Mesothelial cell of epicardium (in vitro differentiated cells): ENCODE results near the gene IGFL4. TPM values are rescaled to one million over a fixed set of nuclear protein-coding genes. Genes with fewer than 3 reads are reported as not detected.

Experiments used
- DNase-seq, 2 experiments: peaks; one replicate each; pipeline ENCODE4 v3.0.0; 2021; ENCODE audit warnings: low spot score in 2 of 2; ENCODE audit not compliant: unreplicated experiment in 2 of 2
- H3K27ac Mint-ChIP-seq: 2 replicates; pipeline ENCODE4 v1.8.0; 2021; ENCODE audit warnings: mixed read lengths
- H3K27me3 Mint-ChIP-seq: 2 replicates; pipeline ENCODE4 v1.8.0; 2021; ENCODE audit warnings: low read depth, mixed read lengths
- H3K36me3 Mint-ChIP-seq: 2 replicates; pipeline ENCODE4 v1.8.0; 2021; ENCODE audit warnings: mixed read lengths
- H3K4me1 Mint-ChIP-seq: 2 replicates; pipeline ENCODE4 v1.8.0; 2021; ENCODE audit warnings: mixed read lengths
- H3K4me3 Mint-ChIP-seq: 2 replicates; pipeline ENCODE4 v1.8.0; 2021; ENCODE audit warnings: mild to moderate bottlenecking, moderate library complexity, mixed read lengths
- H3K9me3 Mint-ChIP-seq: 2 replicates; pipeline ENCODE4 v1.8.0; 2021; ENCODE audit warnings: mixed read lengths
- CTCF ChIP-seq: fragments of 200-600 bp; sonication (generic); IDR thresholded peaks from one replicate; pipeline ENCODE4 v1.5.0; 2021; ENCODE audit warnings: antibody characterized with exemption; ENCODE audit not compliant: unreplicated experiment
- microRNA-seq: library from miRNA; unstranded; fragments of <30 nt; microRNA quantifications from one replicate; pipeline ENCODE4 v1.2.0, GENCODE V29; 2021; ENCODE audit warnings: inconsistent platforms, mixed read lengths
- total RNA-seq: library from RNA; stranded (reverse); gene quantifications from 3 replicates; pipeline ENCODE4 v1.2.1, GENCODE V29; 2021

IGFL4 gene
- total RNA-seq, 1 donor from 2014 or later: 2.4 TPM

GRCh38 chr19:45995715-45996385, 45.0 kb downstream of the IGFL4 start:
- Mint-ChIP-seq H3K27ac (no peak overlapping the region), H3K9me3 (no peaks in the 10 kb centered on the region), H3K4me3 (no peak overlapping the region), H3K27me3 (peaks cover 16% of the 10 kb centered on the region), H3K36me3 (peaks cover 6% of the 10 kb centered on the region), H3K4me1 (peaks cover 29% of the 10 kb centered on the region)
- TF ChIP-seq CTCF: no peak
- no peak for DNase-seq

GRCh38 chr19:45994998-45995714, 45.6 kb downstream of the IGFL4 start, which contains the start of gene CCDC61:
CCDC61 (plus strand) TSS chr19:45995467; CDS start chr19:46003019, 7,552 bp downstream.
- H3K27ac Mint-ChIP-seq: no peak within 1 kb of the TSS
- H3K4me1 Mint-ChIP-seq: peaks cover 22% of the 10 kb centered on the region
- H3K4me3 Mint-ChIP-seq: peak within 1 kb of the TSS; percentile 20
- TF ChIP-seq CTCF: no peak
- peak; percentile 90 to 97 for DNase-seq
- peaks cover 6% of the 10 kb centered on the region for H3K36me3 Mint-ChIP-seq
- H3K9me3 Mint-ChIP-seq: no peaks in the 10 kb centered on the region
- H3K27me3 Mint-ChIP-seq: peaks cover 15% of the 10 kb centered on the region

DNA sequence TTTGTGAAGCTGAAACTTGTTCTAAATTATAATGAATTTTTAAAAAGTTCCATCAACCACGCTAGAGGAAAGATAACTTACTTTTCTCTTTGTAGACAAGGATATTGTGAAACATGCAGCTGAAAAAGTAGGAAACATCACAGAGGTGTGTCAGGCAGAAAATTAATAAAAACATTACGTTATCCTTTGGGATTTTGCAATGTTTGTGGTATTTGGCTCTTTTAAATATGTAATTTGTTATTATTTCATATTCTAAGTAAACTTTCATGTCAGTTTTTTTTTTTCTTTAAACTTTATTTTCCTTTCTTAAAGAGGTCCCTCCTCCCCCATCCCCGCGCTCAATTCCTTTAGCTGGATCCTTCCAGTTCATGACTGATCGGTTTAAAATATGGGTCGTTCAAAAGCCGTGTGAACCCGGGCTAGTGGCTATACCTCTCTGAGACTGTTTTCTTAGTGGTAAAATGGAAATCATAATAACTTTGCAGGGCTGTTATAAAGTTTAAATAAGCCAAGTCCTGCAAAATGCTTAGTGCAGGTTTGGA, 46.3 kb downstream of the IGFL4 start:
- no peak for TF ChIP-seq CTCF
- H3K27me3 Mint-ChIP-seq: peaks cover 15% of the 10 kb centered on the region
- no peak overlapping the region for H3K27ac Mint-ChIP-seq
- peaks cover 17% of the 10 kb centered on the region for H3K4me1 Mint-ChIP-seq
- no peak for DNase-seq
- H3K9me3 Mint-ChIP-seq: no peaks in the 10 kb centered on the region
- H3K4me3 Mint-ChIP-seq: peak overlapping the region; percentile 20
- H3K36me3 Mint-ChIP-seq: peaks cover 6% of the 10 kb centered on the region

DNA sequence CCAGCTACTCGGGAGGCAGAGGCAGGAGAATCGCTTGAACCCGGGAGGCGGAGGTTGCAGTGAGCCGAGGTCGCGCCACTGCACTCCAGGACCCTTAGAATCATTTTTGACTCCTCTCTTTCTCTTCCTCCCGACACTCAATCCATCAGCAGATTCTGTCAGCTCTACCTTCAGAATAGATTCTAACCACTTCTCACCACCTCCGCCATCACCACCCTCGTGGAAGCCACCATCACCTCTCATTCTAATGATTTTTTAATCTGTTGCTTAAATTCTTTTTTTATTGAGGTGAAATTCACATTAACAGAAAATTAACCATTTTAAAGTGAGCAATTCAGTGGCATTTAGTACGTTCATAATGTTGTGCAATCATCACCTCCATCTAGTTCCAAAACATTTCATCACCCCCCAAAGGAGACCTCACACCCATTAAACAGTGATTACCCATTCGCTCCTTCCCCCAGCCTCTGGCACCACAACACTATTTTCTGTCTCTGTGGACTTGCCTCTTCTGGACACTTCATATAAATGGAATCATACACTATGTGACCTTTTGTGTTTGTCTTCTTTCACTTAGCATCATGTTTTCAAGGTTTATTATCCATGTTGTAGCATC, 50.6 kb downstream of the IGFL4 start:
- H3K4me1 Mint-ChIP-seq: no peaks in the 10 kb centered on the region
- peaks cover 31% of the 10 kb centered on the region for H3K27me3 Mint-ChIP-seq
- H3K27ac Mint-ChIP-seq: no peak overlapping the region
- no peak overlapping the region for H3K4me3 Mint-ChIP-seq
- TF ChIP-seq CTCF: no peak
- no peak for DNase-seq
- no peaks in the 10 kb centered on the region for H3K36me3 Mint-ChIP-seq
- no peaks in the 10 kb centered on the region for H3K9me3 Mint-ChIP-seq

Small RNA genes lying within 50 kb of the gene (microRNA-seq; reads per million reads assigned to microRNA genes)
- gene MIR769: 539 reads per million, percentile 75 among the genes with 10 or more reads in this experiment

Other genes with a start within 250 kb of the IGFL4 start
- 109 to 120 TPM (median 116 TPM) in 3 replicates for gene DMWD, start 248.2 kb downstream of the IGFL4 start, total RNA-seq
- 0.44 to 0.56 TPM (median 0.50 TPM) in 3 replicates for gene RSPH6A, start 225.7 kb downstream of the IGFL4 start, total RNA-seq
- 89.3 to 93.4 TPM (median 92.6 TPM) in 3 replicates for gene SYMPK, start 177.9 kb downstream of the IGFL4 start, total RNA-seq
- gene FOXA3, start 176.7 kb downstream of the IGFL4 start, total RNA-seq: not detected in 3 replicates
- 33.8 to 34.6 TPM (median 34.1 TPM) in 3 replicates for gene IRF2BP1, start 154.9 kb downstream of the IGFL4 start, total RNA-seq
- 10.4 to 11.5 TPM (median 10.9 TPM) in 3 replicates for gene MYPOP, start 138.4 kb downstream of the IGFL4 start, total RNA-seq
- not detected in 3 replicates for gene NANOS2, start 126.2 kb downstream of the IGFL4 start, total RNA-seq
- 0.51 to 1.2 TPM (median 0.67 TPM) in 3 replicates for gene NOVA2, start 67.1 kb downstream of the IGFL4 start, total RNA-seq
- gene CCDC61, start 45.5 kb downstream of the IGFL4 start, total RNA-seq: 21.5 to 24.9 TPM (median 22.3 TPM) in 3 replicates
- gene PGLYRP1, start 17.9 kb downstream of the IGFL4 start, total RNA-seq: not detected in 3 replicates
- gene IGFL3, start 83.7 kb upstream of the IGFL4 start, total RNA-seq: not detected in 3 replicates
- gene IGFL2, start 107.2 kb upstream of the IGFL4 start, total RNA-seq: 2.0 to 3.7 TPM (median 3.7 TPM) in 3 replicates
- gene IGFL1, start 188.7 kb upstream of the IGFL4 start, total RNA-seq: 0.29 TPM in 1 of 3 replicates, not detected in the others